Peyer's patch (tissue), 4 donors: ENCODE results near the gene DDB1. TPM values are rescaled to one million over a fixed set of nuclear protein-coding genes. Genes with fewer than 3 reads are reported as not detected.

ENCODE experiments used
- DNase-seq, 3 donors: peaks; one replicate each; pipeline ENCODE4 v3.0.0-alpha.2; 2017 to 2019
- H3K27ac ChIP-seq, 4 donors: fragments of 200-600 bp; sonication (generic); one replicate each; pipeline ENCODE4 v1.5.1; 2016 to 2019
- H3K27me3 ChIP-seq, 2 donors: fragments of 200-600 bp; sonication (generic); one replicate each; pipeline ENCODE4 v1.5.1; 2019
- H3K36me3 ChIP-seq, 3 donors: fragments of 200-600 bp; sonication (generic); one replicate each; pipeline ENCODE4 v1.5.1; 2016 to 2019
- H3K4me1 ChIP-seq, 4 donors: fragments of 200-600 bp; sonication (generic); one replicate each; pipeline ENCODE4 v1.5.1; 2016 to 2019
- H3K4me3 ChIP-seq, 4 donors: fragments of 200-600 bp; sonication (generic); 1 replicate in 3 of 4; 2 replicates in 1 of 4; pipeline ENCODE4 v1.5.1; 2016 to 2019; ENCODE audit warnings: mild to moderate bottlenecking in 1 of 4
- H3K9me3 ChIP-seq, 4 donors: fragments of 200-600 bp; sonication (generic); one replicate each; pipeline ENCODE4 v1.5.1; 2016 to 2019; ENCODE audit warnings: mild to moderate bottlenecking in 1 of 4
- CTCF ChIP-seq, 6 experiments: fragments of 450-650 bp in 4 of 6; fragments of 200-600 bp in 2 of 6; sonication (generic) in 1 of 6; IDR thresholded peaks; one replicate each; pipeline ENCODE4 v1.5.1; 2017 to 2019; ENCODE audit warnings: antibody characterized with exemption in 6 of 6, mild to moderate bottlenecking in 3 of 6, moderate library complexity in 1 of 6
- POLR2A ChIP-seq, 2 donors: fragments of 450-650 bp; IDR thresholded peaks; one replicate each; pipeline ENCODE4 v1.5.1; 2017; ENCODE audit warnings: antibody characterized with exemption in 2 of 2, mild to moderate bottlenecking in 2 of 2, moderate library complexity in 2 of 2
- total RNA-seq, 4 donors: library from RNA; depleted of rRNA; stranded (reverse); fragments of >200 nt; gene quantifications; one replicate each; pipeline ENCODE4 v1.1.0, GENCODE V29; 2016

Gene DDB1
- total RNA-seq, 4 donors from 2014 or later = 76.7 to 168 (median 136) TPM

- Histone ChIP-seq H3K27me3 (no peaks in the 10 kb centered on the region), H3K4me3 (no peak overlapping the region), H3K36me3 (peaks cover 0 to 74% (median 0%) of the 10 kb centered on the region in 3 donors), H3K9me3 (no peaks in the 10 kb centered on the region), H3K4me1 (peaks cover 0 to 3% (median 0%) of the 10 kb centered on the region in 4 donors), H3K27ac (no peak overlapping the region)
- TF ChIP-seq POLR2A (IDR thresholded peaks at IDR 0.05) (no peak), CTCF (IDR thresholded peaks at IDR 0.05) (no peak)
- no peak for DNase-seq
Observed at GRCh38 chr11:61343792-61344745, 11.2 kb upstream of the DDB1 start.

- DNase-seq = no peak
- Histone ChIP-seq H3K4me3 (no peak overlapping the region), H3K9me3 (no peaks in the 10 kb centered on the region), H3K27ac (no peak overlapping the region), H3K27me3 (no peaks in the 10 kb centered on the region), H3K4me1 (peaks cover 0 to 3% (median 0%) of the 10 kb centered on the region in 4 donors), H3K36me3 (peaks cover 0 to 77% (median 0%) of the 10 kb centered on the region in 3 donors)
- TF ChIP-seq CTCF (IDR thresholded peaks at IDR 0.05) = no peak
- TF ChIP-seq POLR2A (IDR thresholded peaks at IDR 0.05) = no peak
Observed at GRCh38 chr11:61342207-61342803, 9.4 kb upstream of the DDB1 start.

GRCh38 chr11:61341706-61342105, 8.8 kb upstream of the DDB1 start:
- no peak overlapping the region for H3K4me3 ChIP-seq
- peaks cover 0 to 75% (median 0%) of the 10 kb centered on the region in 3 donors for H3K36me3 ChIP-seq

GRCh38 chr11:61340979-61341378, 8.1 kb upstream of the DDB1 start:
- Histone ChIP-seq H3K27me3 (no peaks in the 10 kb centered on the region), H3K27ac (no peak overlapping the region), H3K9me3 (no peaks in the 10 kb centered on the region), H3K36me3 (peaks cover 0 to 71% (median 0%) of the 10 kb centered on the region in 3 donors), H3K4me3 (no peak overlapping the region), H3K4me1 (peaks cover 0 to 12% (median 0%) of the 10 kb centered on the region in 4 donors)
- DNase-seq = no peak
- no peak for TF ChIP-seq CTCF (IDR thresholded peaks at IDR 0.05)

More at GRCh38 chr11:61341706-61342105, 8.8 kb upstream of the DDB1 start:
- no peak for DNase-seq
- peaks cover 0 to 8% (median 0%) of the 10 kb centered on the region in 4 donors for H3K4me1 ChIP-seq
- no peaks in the 10 kb centered on the region for H3K9me3 ChIP-seq
- TF ChIP-seq CTCF (IDR thresholded peaks at IDR 0.05) (no peak), POLR2A (IDR thresholded peaks at IDR 0.05) (no peak)
- no peaks in the 10 kb centered on the region for H3K27me3 ChIP-seq
- no peak overlapping the region for H3K27ac ChIP-seq

- Histone ChIP-seq H3K36me3 (peaks cover 0 to 71% (median 0%) of the 10 kb centered on the region in 3 donors), H3K9me3 (no peaks in the 10 kb centered on the region), H3K27me3 (no peaks in the 10 kb centered on the region), H3K27ac (no peak overlapping the region), H3K4me3 (no peak overlapping the region), H3K4me1 (peaks cover 0 to 9% (median 0%) of the 10 kb centered on the region in 4 donors)
- DNase-seq = no peak
- TF ChIP-seq CTCF (IDR thresholded peaks at IDR 0.05) = no peak
- TF ChIP-seq POLR2A (IDR thresholded peaks at IDR 0.05) = no peak
Observed at GRCh38 chr11:61339490-61339878, 6.6 kb upstream of the DDB1 start.
